Measurements from ENCODE around the gene TUBA8.
"Not testable (repeated sequence)": the region's sequence is repeated elsewhere in the genome, so short reads cannot be mapped to it uniquely, and the experiment has no call there.

The TUBA8 gene

GRCh38 chr22:18077639-18078328 lies 32.8 kb upstream of the TUBA8 start, which contains the start of gene PEX26:
Gene PEX26, plus strand, starts transcription at chr22:18077990. Its CDS starts 387 bp downstream, at chr22:18078377.
- DNase-seq = peak; percentile 95

GRCh38 chr22:18078329-18079041 lies 32.1 kb upstream of the TUBA8 start:
- DNase-seq = peak; percentile 17

- DNase-seq = no peak
Measured at GRCh38 chr22:18079706-18080233, 30.8 kb upstream of the TUBA8 start.

- no peak for DNase-seq
Measured at GRCh38 chr22:18081416-18081815, 29.2 kb upstream of the TUBA8 start.

- no peak for DNase-seq
Measured at GRCh38 chr22:18082467-18082866, 28.1 kb upstream of the TUBA8 start.

GRCh38 chr22:18083406-18083805 lies 27.2 kb upstream of the TUBA8 start:
- DNase-seq = no peak

GRCh38 chr22:18085188-18085587 lies 25.4 kb upstream of the TUBA8 start:
- no peak for DNase-seq

- no peak for DNase-seq
Measured at GRCh38 chr22:18087350-18087855, 23.2 kb upstream of the TUBA8 start.

GRCh38 chr22:18088825-18089568 lies 21.6 kb upstream of the TUBA8 start:
- DNase-seq = no peak

- no peak for DNase-seq
Measured at GRCh38 chr22:18090286-18090685, 20.3 kb upstream of the TUBA8 start.

- no peak for DNase-seq
Measured at GRCh38 chr22:18091478-18091877, 19.1 kb upstream of the TUBA8 start.

- DNase-seq = peak; percentile 14
Measured at GRCh38 chr22:18091916-18092526, 18.6 kb upstream of the TUBA8 start.

- DNase-seq = no peak
Measured at GRCh38 chr22:18093661-18094060, 16.9 kb upstream of the TUBA8 start.

- DNase-seq = no peak
Measured at GRCh38 chr22:18095101-18095805, 15.4 kb upstream of the TUBA8 start.

- DNase-seq = no peak
Measured at GRCh38 chr22:18096823-18097222, 13.8 kb upstream of the TUBA8 start.

GRCh38 chr22:18100781-18101180 lies 9.8 kb upstream of the TUBA8 start:
- no peak for DNase-seq

- DNase-seq = no peak
Measured at GRCh38 chr22:18101536-18101935, 9.1 kb upstream of the TUBA8 start.

GRCh38 chr22:18103527-18104269 lies 6.9 kb upstream of the TUBA8 start:
- DNase-seq = no peak

- peak; percentile 22 for DNase-seq
Measured at GRCh38 chr22:18104566-18104965, 6.0 kb upstream of the TUBA8 start.

GRCh38 chr22:18105981-18106380 lies 4.6 kb upstream of the TUBA8 start:
- DNase-seq = not testable (repeated sequence)

All from fibroblast of skin of abdomen (primary cell).